Activated T-cell treated with anti-CD3 and anti-CD28 coated beads, Interleukin-2, amount 50 U/mL, for 4 hours (primary cell): ENCODE data around the gene ULK3. TPM values are rescaled to one million over a fixed set of nuclear protein-coding genes. Genes with fewer than 3 reads are reported as not detected.

Source experiments
- ATAC-seq, 2 donors: fragments of 200-7000 bp; cut with Tn5 transposase; one replicate each; pipeline ENCODE4 v1.10.0; 2021
- DNase-seq: peaks from one replicate; pipeline ENCODE4 v3.0.0-alpha.2; 2020
- H3K27me3 Mint-ChIP-seq: one replicate; pipeline ENCODE4 v1.8.0; 2021; ENCODE audit warnings: low read depth, mixed read lengths
- H3K36me3 Mint-ChIP-seq: one replicate; pipeline ENCODE4 v1.8.0; 2022; ENCODE audit warnings: mixed read lengths; ENCODE audit not compliant: insufficient read depth
- H3K4me1 Mint-ChIP-seq: one replicate; pipeline ENCODE4 v1.8.0; 2021; ENCODE audit warnings: low read depth, mixed read lengths
- H3K4me3 Mint-ChIP-seq: one replicate; pipeline ENCODE4 v1.8.0; 2021; ENCODE audit warnings: mild to moderate bottlenecking, moderate library complexity, mixed read lengths
- H3K9me3 Mint-ChIP-seq: one replicate; pipeline ENCODE4 v1.8.0; 2021; ENCODE audit warnings: mixed read lengths
- total RNA-seq, 3 donors: library from RNA; stranded (reverse); gene quantifications; one replicate each; pipeline ENCODE4 v1.2.1, GENCODE V29; 2021

ULK3 gene
- total RNA-seq, 3 donors from 2014 or later: 52.8 to 64.7 (median 64.0) TPM

DNA sequence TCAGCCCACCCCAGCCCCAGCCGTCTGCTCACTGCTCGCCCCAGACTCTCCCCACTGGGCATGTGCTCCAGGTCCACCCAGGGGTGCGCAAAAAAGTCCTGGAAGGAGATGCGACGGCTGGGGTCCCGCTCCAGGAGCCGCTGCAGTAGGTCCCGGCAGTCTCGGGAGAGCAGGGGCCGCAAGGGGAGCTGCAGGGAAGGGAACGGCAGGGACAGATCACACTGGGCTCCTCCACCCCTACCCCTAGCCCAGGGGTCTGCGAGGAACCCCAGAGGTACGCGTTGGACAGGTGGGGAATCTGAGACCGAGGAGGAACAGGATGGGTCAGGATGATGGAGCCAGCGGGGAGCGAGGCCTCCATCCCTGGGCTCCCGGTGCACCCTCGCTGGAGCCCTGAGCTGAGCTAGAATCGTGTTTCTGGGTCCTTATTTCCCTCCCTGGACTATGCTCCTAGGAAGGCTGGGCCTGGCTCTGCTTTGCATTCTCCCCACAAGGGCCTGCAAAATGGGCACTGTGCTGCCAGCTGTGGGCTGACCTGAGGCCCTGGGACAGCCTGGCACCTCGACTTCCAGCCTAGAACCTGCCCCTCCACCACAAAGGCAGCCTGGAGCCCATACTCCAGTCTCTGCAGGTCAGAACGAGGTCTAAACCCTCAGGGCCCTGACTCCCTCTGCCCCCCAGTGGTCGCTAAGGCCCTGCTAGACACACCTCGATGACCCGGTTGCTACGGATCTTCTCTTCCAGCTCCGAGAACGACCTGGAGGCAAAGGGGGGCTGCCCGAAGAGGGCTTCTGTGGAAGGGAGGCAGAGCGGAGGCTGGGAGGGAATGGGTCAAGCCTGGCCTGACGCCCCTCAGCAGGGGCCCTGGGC lies 3.2 kb downstream of the ULK3 start:
- Mint-ChIP-seq H3K4me1 (peaks cover 24% of the 10 kb centered on the region), H3K9me3 (no peaks in the 10 kb centered on the region), H3K36me3 (peaks cover 20% of the 10 kb centered on the region), H3K27me3 (no peaks in the 10 kb centered on the region), H3K4me3 (no peak overlapping the region)
- ATAC-seq (no peak), DNase-seq (no peak)

DNA sequence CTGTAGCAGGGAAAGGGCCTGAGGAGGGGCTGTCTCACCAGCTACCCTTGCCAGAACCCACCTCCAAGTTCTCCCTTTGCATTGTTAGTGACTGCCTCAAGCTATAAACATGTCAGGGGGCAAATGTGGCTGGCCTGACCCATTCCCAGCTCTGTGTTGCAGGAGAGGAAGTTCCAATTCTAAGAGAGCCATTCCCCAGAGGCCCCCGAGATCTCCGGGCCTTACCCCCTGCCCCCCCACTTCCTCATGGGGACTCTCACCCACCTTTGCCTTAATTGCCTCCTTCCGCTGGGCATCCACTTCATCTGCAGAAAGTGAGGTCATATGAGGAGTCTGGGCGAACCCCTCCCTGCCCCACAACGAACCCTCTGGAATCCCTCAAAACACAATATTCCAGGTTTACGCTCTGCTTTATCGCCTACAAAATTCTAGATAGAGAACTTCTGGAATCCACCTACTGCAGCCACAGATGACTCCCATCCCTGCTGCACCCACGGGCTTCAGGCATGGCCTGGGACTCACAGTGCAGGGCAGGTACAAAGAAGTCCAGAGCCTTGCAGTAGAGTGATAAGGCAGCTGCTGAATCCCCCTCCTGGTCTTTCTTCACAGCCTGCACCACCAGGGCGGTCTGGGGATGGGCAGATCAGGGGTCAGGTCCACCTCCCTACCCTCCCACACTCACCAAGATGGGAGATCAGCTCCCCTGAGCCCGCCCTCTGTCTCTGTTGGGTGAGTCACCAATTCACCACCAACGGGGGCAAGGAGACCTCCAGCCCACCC lies 4.0 kb downstream of the ULK3 start:
- peaks cover 17% of the 10 kb centered on the region for H3K36me3 Mint-ChIP-seq
- ATAC-seq (no peak), DNase-seq (no peak)
- peaks cover 17% of the 10 kb centered on the region for H3K4me1 Mint-ChIP-seq
- no peaks in the 10 kb centered on the region for H3K27me3 Mint-ChIP-seq
- H3K4me3 Mint-ChIP-seq: no peak overlapping the region
- H3K9me3 Mint-ChIP-seq: no peaks in the 10 kb centered on the region

DNA sequence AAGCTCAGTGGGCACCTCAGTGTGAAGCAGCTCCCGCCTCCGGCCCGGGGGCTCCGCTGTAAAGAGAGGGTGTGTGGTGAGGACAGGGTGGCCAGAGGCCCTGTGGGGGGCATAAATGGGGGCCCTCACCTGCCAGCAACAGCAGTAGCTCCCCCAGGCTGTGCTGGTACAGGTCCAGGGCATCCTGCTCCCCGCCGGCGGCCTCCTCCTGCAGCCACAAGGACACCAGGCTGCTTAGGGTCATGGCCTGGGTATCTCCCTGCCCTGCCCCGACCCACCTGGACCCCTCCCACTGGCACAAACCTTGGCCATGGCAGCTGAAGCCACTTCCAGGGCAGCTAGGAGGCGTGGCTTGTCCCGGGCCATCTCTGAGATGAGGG lies 4.8 kb downstream of the ULK3 start:
- Mint-ChIP-seq H3K27me3 (no peaks in the 10 kb centered on the region), H3K4me1 (peaks cover 15% of the 10 kb centered on the region), H3K9me3 (no peaks in the 10 kb centered on the region), H3K4me3 (no peak overlapping the region), H3K36me3 (peaks cover 17% of the 10 kb centered on the region)
- ATAC-seq (no peak), DNase-seq (no peak)

DNA sequence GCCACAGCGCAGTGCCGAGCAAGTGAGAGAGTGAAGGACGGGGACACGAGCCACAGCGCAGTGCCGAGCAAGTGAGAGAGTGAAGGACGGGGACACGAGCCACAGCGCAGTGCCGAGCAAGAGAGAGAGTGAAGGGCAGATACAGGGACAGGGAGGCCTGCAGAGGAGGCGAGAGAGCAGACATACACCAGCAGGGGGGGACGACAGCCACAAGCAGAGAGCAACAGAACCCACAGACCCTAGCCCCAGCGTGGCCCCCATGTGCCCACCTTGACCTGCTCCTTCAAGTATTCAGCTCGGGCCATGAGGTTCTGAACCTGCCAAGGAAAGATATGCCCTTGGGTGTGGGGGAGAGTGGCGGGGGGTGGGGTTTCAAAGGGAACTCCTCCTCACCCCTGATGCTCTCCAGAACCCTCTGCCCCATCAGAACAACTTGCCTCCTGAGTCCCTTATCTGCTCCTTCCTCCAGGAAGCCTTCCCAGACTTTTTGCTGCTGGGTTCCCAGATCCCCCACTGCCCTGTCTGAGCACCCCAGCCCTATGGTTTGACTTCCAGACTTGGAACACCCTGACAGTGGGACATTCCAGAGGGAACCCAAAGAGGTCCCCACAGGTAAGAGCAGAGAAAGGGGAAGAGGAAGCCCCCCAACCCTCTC lies 5.3 kb downstream of the ULK3 start:
- peaks cover 13% of the 10 kb centered on the region for H3K4me1 Mint-ChIP-seq
- no peak overlapping the region for H3K4me3 Mint-ChIP-seq
- peaks cover 17% of the 10 kb centered on the region for H3K36me3 Mint-ChIP-seq
- H3K9me3 Mint-ChIP-seq: no peaks in the 10 kb centered on the region
- ATAC-seq (no peak), DNase-seq (no peak)
- no peaks in the 10 kb centered on the region for H3K27me3 Mint-ChIP-seq

DNA sequence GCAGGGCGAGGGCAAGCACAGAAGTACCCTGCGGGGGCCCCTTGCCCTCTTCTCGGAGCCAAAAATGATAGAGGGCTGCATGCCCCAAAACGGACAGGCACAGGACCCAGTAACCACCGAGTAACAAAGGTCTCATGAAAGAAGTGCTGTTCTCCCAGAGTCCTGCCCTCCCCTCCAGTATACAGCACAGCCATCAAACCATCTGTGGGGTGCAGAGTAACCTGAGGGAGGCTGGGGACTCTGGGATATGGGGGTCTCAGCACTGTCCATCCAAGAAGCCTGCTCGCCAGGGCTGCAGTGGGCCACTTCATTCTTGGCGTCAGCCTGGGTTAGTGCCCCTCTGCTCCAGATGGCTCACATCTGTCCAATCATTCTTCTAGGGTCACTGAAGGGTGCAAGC lies 6.1 kb downstream of the ULK3 start:
- H3K36me3 Mint-ChIP-seq: peaks cover 15% of the 10 kb centered on the region
- H3K27me3 Mint-ChIP-seq: no peaks in the 10 kb centered on the region
- H3K9me3 Mint-ChIP-seq: no peaks in the 10 kb centered on the region
- no peak overlapping the region for H3K4me3 Mint-ChIP-seq
- peaks cover 11% of the 10 kb centered on the region for H3K4me1 Mint-ChIP-seq
- DNase-seq: no peak
- ATAC-seq: no peak

DNA sequence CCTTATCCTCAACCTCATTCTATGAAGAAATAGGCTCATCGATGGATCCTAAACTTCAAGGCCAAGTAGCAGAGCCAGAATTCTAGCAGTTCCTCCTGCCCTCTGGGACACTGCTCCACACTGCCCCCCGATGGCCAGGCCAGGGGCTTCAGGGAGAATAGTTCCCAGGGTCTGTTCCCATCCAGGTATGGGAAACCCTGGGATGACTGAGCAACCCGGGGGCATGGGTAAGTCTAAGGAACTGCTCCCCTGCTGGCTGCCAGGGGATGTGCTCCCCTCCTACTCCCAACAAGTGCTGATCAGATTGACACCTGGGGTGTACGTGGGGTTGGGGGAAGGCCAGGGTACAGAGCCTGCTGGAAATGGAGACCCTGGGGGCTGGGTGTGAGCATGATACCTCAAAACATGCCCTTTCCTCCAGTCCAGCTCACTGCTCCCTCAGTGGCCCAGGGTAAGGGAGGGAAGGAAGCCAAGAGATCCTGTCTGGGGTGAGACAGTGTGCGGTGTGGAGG lies 7.6 kb downstream of the ULK3 start:
- Mint-ChIP-seq H3K4me3 (no peak overlapping the region), H3K27me3 (no peaks in the 10 kb centered on the region), H3K4me1 (peaks cover 3% of the 10 kb centered on the region), H3K36me3 (peaks cover 11% of the 10 kb centered on the region), H3K9me3 (no peaks in the 10 kb centered on the region)
- DNase-seq (peak; percentile 33), ATAC-seq (peak; percentile 29 to 52)

DNA sequence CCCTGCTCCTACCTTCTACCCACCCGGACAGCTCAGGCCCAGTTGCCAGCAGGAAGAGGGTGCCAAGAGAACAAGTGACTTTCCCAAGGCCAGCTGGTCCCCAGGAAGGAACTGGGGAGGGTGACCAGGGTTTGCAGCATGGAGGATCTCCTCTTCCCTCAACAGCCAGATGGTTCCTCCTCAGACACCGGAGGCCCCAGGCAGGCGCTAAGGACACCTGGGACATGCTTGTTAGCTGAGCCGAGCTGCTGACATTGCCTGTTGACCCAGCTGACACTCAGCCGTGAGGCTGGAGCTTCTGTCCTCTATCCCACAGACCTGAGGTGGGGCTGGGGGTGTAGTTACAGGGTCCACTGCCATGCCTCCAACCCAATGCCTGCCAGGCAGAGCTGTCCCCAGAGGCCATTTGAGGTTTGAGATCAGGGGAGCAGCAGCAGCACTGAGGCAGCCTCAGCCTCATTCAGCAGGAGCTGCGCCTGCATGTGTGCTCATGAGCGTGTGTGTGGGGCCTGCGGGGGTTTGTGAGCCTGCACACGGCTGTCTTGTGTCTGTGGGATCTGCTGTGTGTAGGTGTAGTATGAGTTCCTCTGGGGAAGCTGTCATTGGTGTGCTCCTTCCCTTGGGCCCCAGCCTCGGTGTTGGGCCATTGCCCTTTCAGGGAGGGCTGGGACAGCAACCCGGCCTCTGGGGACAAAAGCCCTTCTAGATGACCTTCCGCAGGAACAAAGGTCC lies 9.4 kb downstream of the ULK3 start:
- DNase-seq: no peak
- H3K9me3 Mint-ChIP-seq: no peaks in the 10 kb centered on the region
- no peak overlapping the region for H3K4me3 Mint-ChIP-seq
- H3K4me1 Mint-ChIP-seq: peaks cover 4% of the 10 kb centered on the region
- no peak for ATAC-seq
- H3K27me3 Mint-ChIP-seq: peaks cover 2% of the 10 kb centered on the region
- peaks cover 7% of the 10 kb centered on the region for H3K36me3 Mint-ChIP-seq

DNA sequence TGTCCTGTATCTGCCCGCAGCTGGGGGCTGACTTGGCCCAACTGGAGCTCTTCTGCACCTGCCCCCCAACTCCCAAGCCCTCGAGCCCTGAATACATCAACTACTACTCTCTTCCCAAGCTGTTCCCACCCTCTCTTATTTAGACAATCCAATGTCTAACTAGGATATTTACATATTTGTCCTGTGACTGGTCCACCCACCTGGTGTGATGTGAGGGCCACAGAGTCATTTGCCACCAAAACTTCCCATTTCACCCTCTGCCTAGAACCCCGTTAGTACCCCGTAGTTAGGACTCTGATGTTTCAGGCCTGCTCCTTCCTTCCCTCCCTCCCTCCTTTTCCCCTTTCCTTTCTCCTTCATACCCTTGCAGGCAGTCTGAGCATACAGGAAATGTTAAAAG lies 10.1 kb downstream of the ULK3 start:
- DNase-seq (no peak), ATAC-seq (no peak)
- no peaks in the 10 kb centered on the region for H3K9me3 Mint-ChIP-seq
- H3K27me3 Mint-ChIP-seq: peaks cover 8% of the 10 kb centered on the region
- H3K4me3 Mint-ChIP-seq: no peak overlapping the region
- H3K4me1 Mint-ChIP-seq: peaks cover 4% of the 10 kb centered on the region
- H3K36me3 Mint-ChIP-seq: peaks cover 7% of the 10 kb centered on the region

DNA sequence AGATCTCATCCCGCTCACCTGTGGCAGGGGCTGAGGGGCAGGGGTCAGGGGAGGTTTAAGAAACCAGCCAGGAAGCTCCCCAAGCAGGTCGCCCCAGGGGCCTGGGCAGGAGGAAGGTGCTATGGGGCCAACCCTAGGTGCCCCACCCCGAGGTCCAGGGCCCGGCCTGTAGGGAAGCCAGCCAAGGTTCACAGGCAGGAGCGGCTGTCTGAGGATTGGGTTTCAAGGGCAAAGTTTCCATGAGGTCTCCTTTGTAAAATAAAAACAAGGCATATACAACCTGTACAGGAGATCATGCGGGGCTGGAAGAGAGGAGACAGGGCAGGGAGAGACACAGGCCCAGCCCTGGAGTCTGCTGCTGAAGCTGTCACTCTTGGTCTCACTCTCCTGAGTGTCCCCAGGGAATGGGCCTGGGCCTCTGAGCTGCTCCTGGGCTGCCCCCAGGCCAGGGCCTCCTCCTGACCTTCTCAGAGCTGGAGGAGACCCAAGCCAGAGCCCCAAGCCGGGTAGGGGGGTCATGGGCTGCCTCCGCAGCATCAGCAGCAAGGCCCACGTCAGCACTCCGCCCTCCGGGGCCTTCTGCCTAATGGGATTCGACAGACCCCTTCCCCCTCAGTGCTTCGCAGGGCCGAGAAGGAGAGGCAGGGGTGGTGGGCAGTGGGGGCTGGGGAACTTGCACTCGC lies 11.0 kb downstream of the ULK3 start:
- Mint-ChIP-seq H3K27me3 (peaks cover 11% of the 10 kb centered on the region), H3K36me3 (peaks cover 4% of the 10 kb centered on the region), H3K4me3 (no peak overlapping the region), H3K4me1 (peaks cover 6% of the 10 kb centered on the region), H3K9me3 (no peaks in the 10 kb centered on the region)
- DNase-seq (no peak), ATAC-seq (no peak)

DNA sequence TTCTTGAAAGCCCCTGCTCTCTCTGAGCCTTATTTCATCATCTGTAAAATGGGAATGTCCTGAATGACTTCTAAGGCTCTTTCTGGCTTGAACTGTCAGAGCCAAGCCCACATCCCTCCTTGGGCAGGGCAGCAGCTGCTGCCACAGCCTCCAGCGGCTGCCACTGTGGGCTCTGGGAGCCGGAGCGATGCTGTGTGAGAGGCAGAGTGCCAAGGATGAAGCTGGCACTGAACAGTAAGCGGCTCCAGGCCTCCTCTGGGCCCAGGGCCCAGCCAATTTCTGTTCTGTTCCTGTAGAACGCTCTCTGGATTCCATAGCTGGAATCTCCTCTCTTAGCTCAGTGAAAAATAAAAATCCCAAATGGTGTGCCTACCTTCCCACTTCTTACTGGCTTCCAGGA lies 12.1 kb downstream of the ULK3 start:
- Mint-ChIP-seq H3K4me3 (no peak overlapping the region), H3K4me1 (peaks cover 7% of the 10 kb centered on the region), H3K9me3 (no peaks in the 10 kb centered on the region), H3K27me3 (peaks cover 14% of the 10 kb centered on the region), H3K36me3 (peaks cover 4% of the 10 kb centered on the region)
- DNase-seq (no peak), ATAC-seq (no peak)

DNA sequence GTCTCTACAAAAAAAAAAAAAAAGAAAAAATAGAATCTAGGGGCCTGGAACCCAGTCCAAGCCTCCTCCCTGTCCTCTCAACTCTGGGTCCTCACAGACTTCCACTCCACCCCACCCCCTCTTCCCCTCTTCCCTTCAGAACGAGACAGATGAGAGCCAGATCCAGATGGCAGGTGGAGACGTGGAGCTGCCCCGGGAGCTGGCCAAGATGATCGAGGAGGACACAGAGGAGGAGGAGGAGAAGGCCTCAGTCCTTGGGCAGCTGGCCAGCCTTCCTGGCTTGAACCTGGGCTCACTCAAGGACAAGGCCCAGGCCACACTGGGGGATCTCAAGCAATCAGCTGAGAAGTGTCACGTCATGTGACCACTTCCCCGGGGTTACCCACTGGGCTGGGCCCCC lies 13.0 kb downstream of the ULK3 start:
- Mint-ChIP-seq H3K9me3 (no peaks in the 10 kb centered on the region), H3K4me1 (peaks cover 7% of the 10 kb centered on the region)

DNA sequence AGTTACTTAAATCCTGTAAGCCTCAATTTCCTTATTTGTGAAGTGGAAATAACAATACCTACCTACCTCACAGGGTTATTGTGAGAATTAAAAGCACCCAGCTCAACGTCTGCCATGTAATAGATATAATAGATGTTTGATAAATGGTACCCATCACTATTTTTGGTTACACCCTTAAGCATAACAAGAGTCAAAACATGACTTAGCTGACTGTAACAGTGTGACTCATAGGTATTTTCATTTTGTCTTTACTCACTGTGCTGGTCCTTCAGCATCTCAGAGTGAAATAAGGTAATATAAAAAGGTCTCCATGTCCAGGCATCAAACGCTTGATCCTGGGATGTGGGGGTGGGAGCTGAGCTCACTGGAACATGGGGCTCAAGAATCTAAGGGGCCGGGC lies 13.5 kb downstream of the ULK3 start:
- Mint-ChIP-seq H3K4me1 (peaks cover 7% of the 10 kb centered on the region), H3K36me3 (no peaks in the 10 kb centered on the region), H3K9me3 (no peaks in the 10 kb centered on the region), H3K4me3 (no peak overlapping the region), H3K27me3 (peaks cover 14% of the 10 kb centered on the region)
- ATAC-seq (peak; percentile 79 to 84), DNase-seq (no peak)

More for the DNA sequence above, 13.0 kb downstream of the ULK3 start:
- no peak overlapping the region for H3K4me3 Mint-ChIP-seq
- peaks cover 14% of the 10 kb centered on the region for H3K27me3 Mint-ChIP-seq
- DNase-seq (no peak), ATAC-seq (no peak)
- H3K36me3 Mint-ChIP-seq: no peaks in the 10 kb centered on the region

DNA sequence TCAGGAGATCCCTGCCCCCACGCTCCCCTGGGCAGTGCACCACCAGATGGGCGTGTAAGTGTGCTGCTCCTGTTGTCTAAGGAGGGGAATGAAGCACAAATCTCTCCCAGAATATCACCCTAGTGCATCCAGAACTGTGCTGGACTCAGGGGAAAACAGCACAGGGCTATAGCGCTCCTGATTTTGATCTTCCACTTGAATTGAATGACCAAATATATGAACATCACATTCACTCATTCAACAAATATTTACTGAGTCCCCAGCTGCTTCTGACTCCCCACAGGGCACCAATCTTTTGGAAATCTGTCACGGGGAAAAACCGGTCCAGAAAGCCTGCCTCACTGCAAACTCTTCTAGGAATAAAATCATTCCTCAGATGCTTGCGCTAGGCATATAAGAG lies 14.1 kb downstream of the ULK3 start:
- no peak for ATAC-seq
- DNase-seq: no peak
- peaks cover 14% of the 10 kb centered on the region for H3K27me3 Mint-ChIP-seq
- no peaks in the 10 kb centered on the region for H3K36me3 Mint-ChIP-seq
- H3K9me3 Mint-ChIP-seq: no peaks in the 10 kb centered on the region
- H3K4me3 Mint-ChIP-seq: no peak overlapping the region
- peaks cover 7% of the 10 kb centered on the region for H3K4me1 Mint-ChIP-seq
